Caco-2 (cell line): Measurements from ENCODE around the gene SLC16A4. TPM values are rescaled to one million over a fixed set of nuclear protein-coding genes. Genes with fewer than 3 reads are reported as not detected.
"Not testable (repeated sequence)": the region's sequence is repeated elsewhere in the genome, so short reads cannot be mapped to it uniquely, and the experiment has no call there.

Source experiments
- Bru-seq: library from RNA; stranded (reverse); fragments of 400-500 nt; gene quantifications from one replicate; lab custom pipeline; 2021; lab: Mats Ljungman, UMichigan
- BruChase-seq, 2 experiments: library from RNA; stranded (reverse); fragments of 400-500 nt; gene quantifications; one replicate each; lab custom pipeline; 2021; lab: Mats Ljungman, UMichigan
- BruUV-seq: library from RNA; stranded (reverse); fragments of 400-500 nt; replicated peaks from 2 replicates; lab custom pipeline; 2021; lab: Mats Ljungman, UMichigan
- CTCF ChIA-PET: fragments of 300-600 bp; sonication (Branson Sonifier 250); formaldehyde crosslinking; loops from one replicate; lab custom pipeline; 2022; ENCODE audit warnings: antibody characterized with exemption; lab: Charles Lee
- POLR2A ChIA-PET: fragments of 300-600 bp; sonication (Branson Sonifier 250); formaldehyde crosslinking; loops from one replicate; lab custom pipeline; 2022; ENCODE audit warnings: antibody characterized with exemption; lab: Charles Lee
- DNase-seq, 2 experiments: peaks; one replicate each; pipeline versions ENCODE4 v3.0.0 to v3.0.0-alpha.2; 2020 to 2022
- H3K27me3 ChIP-seq: replicated peaks from 2 replicates; pipeline ENCODE4 v1.6.0; 2011; ENCODE audit warnings: low read length; ENCODE audit not compliant: control insufficient read depth, insufficient read depth
- H3K36me3 ChIP-seq: 2 replicates; pipeline ENCODE4 v1.5.1; 2011; ENCODE audit warnings: low read length; ENCODE audit not compliant: control insufficient read depth, insufficient read depth
- H3K4me1 ChIP-seq: fragments of 250-450 bp; sonication (Bioruptor Pico); 2 replicates; pipeline ENCODE4 v1.5.1; 2020; ENCODE audit warnings: mild to moderate bottlenecking
- H3K4me3 ChIP-seq: 2 replicates; pipeline ENCODE4 v1.5.1; 2011; ENCODE audit warnings: low read depth, mild to moderate bottlenecking, control low read depth, low read length
- H3K9me3 ChIP-seq: fragments of 250-450 bp; sonication (Bioruptor Pico); 2 replicates; pipeline ENCODE4 v1.5.1; 2020; ENCODE audit warnings: mild to moderate bottlenecking, moderate library complexity
- H3K27ac Mint-ChIP-seq: one replicate; pipeline ENCODE4 v1.8.0; 2022; ENCODE audit warnings: mixed read lengths; ENCODE audit not compliant: unreplicated experiment
- H3K27me3 Mint-ChIP-seq: one replicate; pipeline ENCODE4 v1.8.0; 2022; ENCODE audit warnings: mixed read lengths; ENCODE audit not compliant: insufficient read depth, unreplicated experiment
- H3K36me3 Mint-ChIP-seq: one replicate; pipeline ENCODE4 v1.8.0; 2022; ENCODE audit warnings: mild to moderate bottlenecking, mixed read lengths; ENCODE audit not compliant: insufficient read depth, unreplicated experiment
- H3K4me1 Mint-ChIP-seq: one replicate; pipeline ENCODE4 v1.8.0; 2022; ENCODE audit warnings: low read depth, mixed read lengths; ENCODE audit not compliant: unreplicated experiment
- H3K4me3 Mint-ChIP-seq: one replicate; pipeline ENCODE4 v1.8.0; 2022; ENCODE audit warnings: mild to moderate bottlenecking, moderate library complexity, mixed read lengths; ENCODE audit not compliant: unreplicated experiment
- H3K9me3 Mint-ChIP-seq: one replicate; pipeline ENCODE4 v1.8.0; 2022; ENCODE audit warnings: mixed read lengths; ENCODE audit not compliant: unreplicated experiment
- CTCF ChIP-seq, 2 experiments: fragments of 200-600 bp in 1 of 2; IDR thresholded peaks; 1 replicate in 1 of 2; 2 replicates in 1 of 2; pipeline versions ENCODE4 v1.5.1 to v1.8.0; 2011 to 2022; ENCODE audit warnings: antibody characterized with exemption in 1 of 2, control low read depth in 1 of 2, inconsistent platforms in 1 of 2, low read depth in 1 of 2, low read length in 1 of 2, mild to moderate bottlenecking in 1 of 2, moderate library complexity in 1 of 2; ENCODE audit not compliant: insufficient read depth in 1 of 2, severe bottlenecking in 1 of 2, unreplicated experiment in 1 of 2
- intact Hi-C: fragments of 100-400 bp; cut with micrococcal nuclease; formaldehyde crosslinking; loops from one replicate; pipeline ENCODE4 v1.10.0; 2022; ENCODE audit not compliant: unreplicated experiment
- long read RNA-seq: library from polyadenylated mRNA; stranded (forward); transcript quantifications from one replicate; pipeline ENCODE4 v2.0.0, GENCODE V29; 2022
- total RNA-seq: library from RNA; stranded (reverse); gene quantifications from 2 replicates; pipeline ENCODE4 v1.2.3, GENCODE V29; 2022

Gene SLC16A4
- total RNA-seq (7.6 and 9.3 TPM in 2 replicates), Bru-seq, nascent RNA (percentile 49 among the genes with signal in this experiment), BruChase-seq, experiment 1, labeled RNA remaining after a 2-hour chase (percentile 53 among the genes with signal in this experiment), BruChase-seq, experiment 2, labeled RNA remaining after a 6-hour chase (percentile 64 among the genes with signal in this experiment)
- long read RNA-seq, transcript SLC16A4-201 (9 exons, 2,632 nt) = major isoform, 7 of 25 reads
- long read RNA-seq, partial matches to known transcripts = 0 of 25 reads
- long read RNA-seq, other reads (novel, unspliced or antisense) = 11 of 25 reads

GRCh38 chr1:110390692-110391245 lies at the start of gene SLC16A4:
Gene SLC16A4 (minus strand): TSS chr1:110391026. CDS start chr1:110389323, 1,703 bp downstream.
- POLR2A ChIA-PET = interaction anchor here (1.0 kb wide), 1 partner anchor 52 kb away, joined by 4 read pairs; the partner anchor contains the start of gene RBM15
- H3K4me3 Mint-ChIP-seq = peak within 1 kb of the TSS; percentile 58
- Histone ChIP-seq H3K4me3 (peak within 1 kb of the TSS; percentile 11; the same call in 1 of the 2 replicates), H3K4me1 (peaks cover 47% of the 10 kb centered on the region), H3K36me3 (no peaks in the 10 kb centered on the region), H3K9me3 (no peaks in the 10 kb centered on the region), H3K27me3 (no peaks in the 10 kb centered on the region)
- no peaks in the 10 kb centered on the region for H3K9me3 Mint-ChIP-seq
- no peaks in the 10 kb centered on the region for H3K27me3 Mint-ChIP-seq
- H3K4me1 Mint-ChIP-seq = peaks cover 19% of the 10 kb centered on the region
- TF ChIP-seq CTCF (IDR thresholded peaks at IDR 0.05; ENCODE audit: insufficient read depth in 1 of 2, low read depth in 1 of 2, low read length in 1 of 2, severe bottlenecking in 1 of 2, unreplicated experiment in 1 of 2) = no peak
- peak; percentile 45 to 54 for DNase-seq
- peak within 1 kb of the TSS; percentile 46 for H3K27ac Mint-ChIP-seq
- intact Hi-C loops = loop anchor here (5.0 kb wide), 2 partner anchors 33 to 53 kb away; partner anchors contain the start of gene RBM15
- peaks cover 4% of the 10 kb centered on the region for H3K36me3 Mint-ChIP-seq
- no TSS peak for BruUV-seq
- CTCF ChIA-PET = interaction anchor here (1.8 kb wide), 1 partner anchor 105 kb away, joined by 4 read pairs; no protein-coding TSS in a partner anchor

- H3K36me3 Mint-ChIP-seq, H3K4me3 Mint-ChIP-seq, DNase-seq, H3K9me3 ChIP-seq, POLR2A ChIA-PET, H3K9me3 Mint-ChIP-seq, H3K27me3 ChIP-seq, H3K27ac Mint-ChIP-seq, CTCF ChIA-PET, H3K36me3 ChIP-seq, BruUV-seq, H3K4me3 ChIP-seq, H3K27me3 Mint-ChIP-seq, intact Hi-C loops: not testable (repeated sequence)
- peaks cover 19% of the 10 kb centered on the region for H3K4me1 Mint-ChIP-seq
- peaks cover 19% of the 10 kb centered on the region for H3K4me1 ChIP-seq
Measured at GRCh38 chr1:110439873-110440272, 49.0 kb upstream of the SLC16A4 start.

GRCh38 chr1:110438893-110439292 lies 48.1 kb upstream of the SLC16A4 start:
- Mint-ChIP-seq H3K4me3 (no peak overlapping the region), H3K27ac (peak overlapping the region; percentile 26), H3K9me3 (no peaks in the 10 kb centered on the region), H3K27me3 (no peaks in the 10 kb centered on the region), H3K4me1 (peaks cover 19% of the 10 kb centered on the region), H3K36me3 (no peaks in the 10 kb centered on the region)
- ChIA-PET POLR2A (no interaction called here), CTCF (no interaction called here)
- TF ChIP-seq CTCF (IDR thresholded peaks at IDR 0.05; ENCODE audit: insufficient read depth in 1 of 2, low read depth in 1 of 2, low read length in 1 of 2, severe bottlenecking in 1 of 2, unreplicated experiment in 1 of 2) = no peak
- Histone ChIP-seq H3K4me3 (no peak overlapping the region), H3K27me3 (no peaks in the 10 kb centered on the region), H3K4me1 (peaks cover 21% of the 10 kb centered on the region), H3K9me3 (no peaks in the 10 kb centered on the region), H3K36me3 (no peaks in the 10 kb centered on the region)
- intact Hi-C loops = no loop called here
- no peak for DNase-seq
- BruUV-seq = no TSS peak

- POLR2A ChIA-PET, H3K36me3 ChIP-seq, H3K4me3 ChIP-seq, DNase-seq, H3K9me3 ChIP-seq, H3K36me3 Mint-ChIP-seq, H3K4me3 Mint-ChIP-seq, H3K27me3 Mint-ChIP-seq, H3K27me3 ChIP-seq, BruUV-seq, intact Hi-C loops, H3K9me3 Mint-ChIP-seq: not testable (repeated sequence)
- peaks cover 27% of the 10 kb centered on the region for H3K4me1 ChIP-seq
- Mint-ChIP-seq H3K4me1 (peaks cover 19% of the 10 kb centered on the region), H3K27ac (peak overlapping the region; percentile 61)
- CTCF ChIA-PET = interaction anchor here (0.6 to 1.7 kb wide), 2 partner anchors 58 to 241 kb away, joined by 3 to 4 read pairs; no protein-coding TSS in a partner anchor
Measured at GRCh38 chr1:110437645-110438299, 46.9 kb upstream of the SLC16A4 start.
